HEK293T (cell line): Measurements from ENCODE around the gene TTLL9.

Experiments used
- ELF4 ChIP-seq: fragments of 450-650 bp; IDR thresholded peaks from 2 replicates; pipeline ENCODE4 v1.6.1; 2017; ENCODE audit warnings: antibody characterized with exemption
- FOXK2 ChIP-seq: fragments of 450-650 bp; IDR thresholded peaks from 2 replicates; pipeline ENCODE4 v1.6.1; 2016; ENCODE audit warnings: mild to moderate bottlenecking
- FOXM1 ChIP-seq: fragments of 450-650 bp; IDR thresholded peaks from 2 replicates; pipeline ENCODE4 v1.6.1; 2017; ENCODE audit warnings: mild to moderate bottlenecking, borderline replicate concordance
- HDGF ChIP-seq: fragments of 450-650 bp; IDR thresholded peaks from 2 replicates; pipeline ENCODE4 v1.6.1; 2017; ENCODE audit warnings: antibody characterized with exemption, borderline replicate concordance
- LEF1 ChIP-seq: fragments of 450-650 bp; IDR thresholded peaks from 2 replicates; pipeline ENCODE4 v1.6.1; 2017; ENCODE audit warnings: mild to moderate bottlenecking, borderline replicate concordance
- NFRKB ChIP-seq: fragments of 450-650 bp; IDR thresholded peaks from 2 replicates; pipeline ENCODE4 v1.6.1; 2016; ENCODE audit warnings: mild to moderate bottlenecking, moderate library complexity
- PKNOX1 ChIP-seq: fragments of 450-650 bp; IDR thresholded peaks from 2 replicates; pipeline ENCODE4 v1.6.1; 2016
- SP1 ChIP-seq: fragments of 450-650 bp; IDR thresholded peaks from 2 replicates; pipeline ENCODE4 v1.6.1; 2017
- SUZ12 ChIP-seq: fragments of 450-650 bp; IDR thresholded peaks from 2 replicates; pipeline ENCODE4 v1.6.1; 2016; ENCODE audit warnings: mild to moderate bottlenecking
- TARDBP ChIP-seq: fragments of 450-650 bp; IDR thresholded peaks from 2 replicates; pipeline ENCODE4 v1.6.1; 2016
- ZNF384 ChIP-seq: fragments of 450-650 bp; IDR thresholded peaks from 2 replicates; pipeline ENCODE4 v1.6.1; 2016

- TF ChIP-seq PKNOX1 (no peak), ZNF384 (no peak), SP1 (no peak), NFRKB (no peak), HDGF (no peak), SUZ12 (no peak), FOXM1 (no peak), LEF1 (no peak), TARDBP (no peak), FOXK2 (no peak), ELF4 (no peak)
These were observed 54.1 kb downstream of the TTLL9 start for GRCh38 chr20:31924561-31924960.
